ENCODE data around the gene FCGBP.
"Not testable (repeated sequence)": the region's sequence is repeated elsewhere in the genome, so short reads cannot be mapped to it uniquely, and the experiment has no call there.

GRCh38 chr19:39889872-39890754 is 44.3 kb downstream of the FCGBP start:
- TF ChIP-seq CTCF (conservative IDR thresholded peaks at IDR 0.05; ENCODE audit: low read depth, low read length); EZH2 (IDR thresholded peaks at IDR 0.05; ENCODE audit: low read length, unreplicated experiment): not testable (repeated sequence)
